ENCODE results near the gene KHSRP. TPM values are rescaled to one million over a fixed set of nuclear protein-coding genes. Genes with fewer than 3 reads are reported as not detected.
A peak's percentile ranks its signal among the peaks of the same experiment; 100 is the strongest.

Gene KHSRP
- total RNA-seq, 1 donor from 2014 or later: 136 TPM

DNA sequence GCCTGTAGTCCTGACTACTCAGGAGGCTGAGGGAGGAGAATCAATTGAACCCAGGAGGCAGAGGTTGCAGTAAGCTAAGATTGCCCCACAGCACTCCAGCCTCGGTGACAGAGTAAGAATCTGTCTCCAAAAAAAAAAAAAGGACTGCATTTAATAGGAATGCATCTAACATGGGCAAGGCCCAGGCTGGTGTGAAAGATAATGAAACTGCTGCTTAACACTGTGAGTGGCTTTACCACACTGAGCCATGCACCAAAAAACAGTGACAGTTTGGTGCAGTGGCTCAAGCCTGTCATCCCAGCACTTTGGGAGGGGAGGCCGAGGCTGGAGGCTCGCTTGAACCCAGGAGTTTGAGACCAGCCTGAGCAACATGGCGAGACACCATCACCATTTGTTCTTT lies 40.2 kb downstream of the KHSRP start:
- H3K4me3 Mint-ChIP-seq: no peak overlapping the region
- no peaks in the 10 kb centered on the region for H3K4me1 Mint-ChIP-seq
- no peak overlapping the region for H3K27ac ChIP-seq
- no peak for DNase-seq (ENCODE audit: low spot score)
- H3K27me3 ChIP-seq: no peaks in the 10 kb centered on the region
- no peaks in the 10 kb centered on the region for H3F3A ChIP-seq (ENCODE audit: low read depth)
- no peaks in the 10 kb centered on the region for H3K9me3 ChIP-seq (ENCODE audit: low read depth)
- H3K9me3 Mint-ChIP-seq: no peaks in the 10 kb centered on the region
- no peak overlapping the region for H3K4me2 ChIP-seq
- no peaks in the 10 kb centered on the region for H4K20me1 ChIP-seq (ENCODE audit: low read depth)
- H3K36me3 ChIP-seq: no peaks in the 10 kb centered on the region
- H3K36me3 Mint-ChIP-seq: peaks cover 25% of the 10 kb centered on the region
- no peak overlapping the region for H2AFZ ChIP-seq (replicated peaks)
- no peaks in the 10 kb centered on the region for H3K27me3 Mint-ChIP-seq (ENCODE audit: insufficient read depth, low read depth)
- no peak overlapping the region for H3K4me3 ChIP-seq
- no peaks in the 10 kb centered on the region for H3K79me2 ChIP-seq (ENCODE audit: low read depth)
- H3K4me1 ChIP-seq: no peaks in the 10 kb centered on the region
- TF ChIP-seq EZH2phosphoT487 (IDR thresholded peaks at IDR 0.05): no peak
- TF ChIP-seq, protein P1, sequence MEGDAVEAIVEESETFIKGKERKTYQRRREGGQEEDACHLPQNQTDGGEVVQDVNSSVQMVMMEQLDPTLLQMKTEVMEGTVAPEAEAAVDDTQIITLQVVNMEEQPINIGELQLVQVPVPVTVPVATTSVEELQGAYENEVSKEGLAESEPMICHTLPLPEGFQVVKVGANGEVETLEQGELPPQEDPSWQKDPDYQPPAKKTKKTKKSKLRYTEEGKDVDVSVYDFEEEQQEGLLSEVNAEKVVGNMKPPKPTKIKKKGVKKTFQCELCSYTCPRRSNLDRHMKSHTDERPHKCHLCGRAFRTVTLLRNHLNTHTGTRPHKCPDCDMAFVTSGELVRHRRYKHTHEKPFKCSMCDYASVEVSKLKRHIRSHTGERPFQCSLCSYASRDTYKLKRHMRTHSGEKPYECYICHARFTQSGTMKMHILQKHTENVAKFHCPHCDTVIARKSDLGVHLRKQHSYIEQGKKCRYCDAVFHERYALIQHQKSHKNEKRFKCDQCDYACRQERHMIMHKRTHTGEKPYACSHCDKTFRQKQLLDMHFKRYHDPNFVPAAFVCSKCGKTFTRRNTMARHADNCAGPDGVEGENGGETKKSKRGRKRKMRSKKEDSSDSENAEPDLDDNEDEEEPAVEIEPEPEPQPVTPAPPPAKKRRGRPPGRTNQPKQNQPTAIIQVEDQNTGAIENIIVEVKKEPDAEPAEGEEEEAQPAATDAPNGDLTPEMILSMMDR (IDR thresholded peaks at IDR 0.05): no peak
- no peak for TF ChIP-seq EZH2 (IDR thresholded peaks at IDR 0.05)
- no peak overlapping the region for H3K9ac ChIP-seq
- no peak overlapping the region for H3K27ac Mint-ChIP-seq

DNA sequence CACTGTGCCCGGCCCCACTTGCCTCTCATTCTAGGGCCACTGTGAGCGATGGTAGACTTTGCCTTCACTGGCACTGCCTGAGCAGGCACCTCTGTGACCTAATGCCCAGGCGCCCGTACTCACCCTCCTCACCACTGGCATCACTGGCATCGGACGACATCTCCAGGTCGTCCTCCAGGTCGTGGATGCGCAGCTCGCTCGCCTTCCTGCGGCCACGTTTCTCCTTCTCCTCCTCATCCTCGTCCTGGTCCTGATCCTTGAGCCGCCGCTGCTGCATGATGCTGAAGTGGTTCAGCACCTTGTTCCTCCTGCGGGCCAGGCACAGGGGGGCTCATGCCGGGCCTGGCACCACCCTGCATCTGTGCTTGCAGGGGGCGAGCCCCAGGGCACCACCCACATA lies 41.4 kb downstream of the KHSRP start:
- no peak overlapping the region for H3K4me3 ChIP-seq
- Mint-ChIP-seq H3K9me3 (no peaks in the 10 kb centered on the region), H3K27me3 (ENCODE audit: insufficient read depth, low read depth) (peaks cover 2% of the 10 kb centered on the region), H3K4me3 (peak overlapping the region; percentile 28), H3K4me1 (no peaks in the 10 kb centered on the region), H3K36me3 (peaks cover 29% of the 10 kb centered on the region), H3K27ac (no peak overlapping the region)
- no peaks in the 10 kb centered on the region for H3K36me3 ChIP-seq
- peaks cover 2% of the 10 kb centered on the region for H3F3A ChIP-seq (ENCODE audit: low read depth)
- H3K27ac ChIP-seq: no peak overlapping the region
- no peak overlapping the region for H3K4me2 ChIP-seq
- no peaks in the 10 kb centered on the region for H3K79me2 ChIP-seq (ENCODE audit: low read depth)
- no peak overlapping the region for H3K9ac ChIP-seq
- TF ChIP-seq, protein P1 (IDR thresholded peaks at IDR 0.05): no peak
- H2AFZ ChIP-seq (replicated peaks): no peak overlapping the region
- no peaks in the 10 kb centered on the region for H4K20me1 ChIP-seq (ENCODE audit: low read depth)
- no peaks in the 10 kb centered on the region for H3K27me3 ChIP-seq
- H3K9me3 ChIP-seq (ENCODE audit: low read depth): no peaks in the 10 kb centered on the region
- DNase-seq (ENCODE audit: low spot score): no peak
- no peaks in the 10 kb centered on the region for H3K4me1 ChIP-seq

DNA sequence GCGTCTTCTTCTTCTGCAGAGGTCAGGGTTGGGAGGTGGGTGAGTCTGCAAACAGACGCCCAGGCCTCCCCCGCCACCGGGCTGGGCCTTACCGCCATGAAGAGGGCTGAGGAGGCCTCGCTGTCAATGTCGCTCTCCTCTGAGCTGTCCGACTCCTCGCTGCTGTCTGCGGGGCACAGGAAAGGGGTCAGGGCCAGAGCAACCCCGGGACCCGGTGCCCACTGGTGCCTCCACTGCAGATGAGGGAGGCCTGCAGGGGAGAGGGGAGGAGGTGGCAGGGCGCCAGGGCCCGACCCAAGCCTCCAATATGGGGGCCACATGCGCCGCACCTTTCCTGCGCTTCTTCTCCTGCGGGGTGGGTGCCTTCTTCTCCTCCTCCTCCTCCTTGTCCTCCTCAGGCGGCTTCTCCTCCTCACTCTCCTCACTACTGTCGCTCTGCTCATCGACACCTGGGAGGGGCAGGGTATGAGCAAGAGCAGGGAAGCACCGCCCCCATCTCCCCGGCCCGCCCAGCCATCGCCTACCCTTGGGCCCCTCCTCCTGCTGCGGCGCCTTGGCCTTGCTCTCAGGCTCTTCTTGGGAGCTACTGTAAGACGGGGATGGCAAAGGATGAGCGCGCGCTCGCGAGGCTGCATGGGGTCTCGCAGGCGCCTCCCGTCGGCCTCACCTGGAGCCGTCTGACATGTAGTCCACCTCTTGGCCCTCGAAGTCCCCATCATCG lies 43.4 kb downstream of the KHSRP start:
- Histone ChIP-seq H3K79me2 (ENCODE audit: low read depth) (no peaks in the 10 kb centered on the region), H3F3A (ENCODE audit: low read depth) (peaks cover 4% of the 10 kb centered on the region), H3K27ac (no peak overlapping the region), H3K4me1 (no peaks in the 10 kb centered on the region), H4K20me1 (ENCODE audit: low read depth) (no peaks in the 10 kb centered on the region), H3K4me2 (no peak overlapping the region), H3K36me3 (no peaks in the 10 kb centered on the region), H3K9ac (no peak overlapping the region), H3K4me3 (no peak overlapping the region), H3K27me3 (no peaks in the 10 kb centered on the region), H3K9me3 (ENCODE audit: low read depth) (no peaks in the 10 kb centered on the region), H2AFZ (replicated peaks) (no peak overlapping the region)
- peaks cover 28% of the 10 kb centered on the region for H3K36me3 Mint-ChIP-seq
- no peak overlapping the region for H3K4me3 Mint-ChIP-seq
- no peak for DNase-seq (ENCODE audit: low spot score)
- peaks cover 2% of the 10 kb centered on the region for H3K27me3 Mint-ChIP-seq (ENCODE audit: insufficient read depth, low read depth)
- no peak overlapping the region for H3K27ac Mint-ChIP-seq
- H3K9me3 Mint-ChIP-seq: no peaks in the 10 kb centered on the region
- no peaks in the 10 kb centered on the region for H3K4me1 Mint-ChIP-seq
- TF ChIP-seq EZH2phosphoT487 (IDR thresholded peaks at IDR 0.05): no peak
- TF ChIP-seq EZH2 (IDR thresholded peaks at IDR 0.05): no peak
- TF ChIP-seq, protein P1 (IDR thresholded peaks at IDR 0.05): no peak
